Fibroblast of pulmonary artery (primary cell): ENCODE measurements around the gene PNLIPRP2.

ENCODE experiments used
- DNase-seq: peaks from one replicate; pipeline ENCODE4 v3.0.0-alpha.2; 2010; ENCODE audit warnings: low read depth
- H3K4me3 ChIP-seq: replicated peaks from 2 replicates; pipeline ENCODE4 v1.5.1; 2011; ENCODE audit warnings: low read depth, mild to moderate bottlenecking, control low read depth, low read length, moderate library complexity
- TF ChIP-seq, protein P1 (sequence below): IDR thresholded peaks from 2 replicates; pipeline ENCODE4 v1.5.1; 2011; ENCODE audit warnings: mild to moderate bottlenecking, control low read depth, low read length, inconsistent platforms; ENCODE audit errors: missing control alignments

Gene PNLIPRP2

GRCh38 chr10:116669832-116670644 lies 49.3 kb downstream of the PNLIPRP2 start:
- peak overlapping the region; percentile 24 for H3K4me3 ChIP-seq
- TF ChIP-seq, protein P1, sequence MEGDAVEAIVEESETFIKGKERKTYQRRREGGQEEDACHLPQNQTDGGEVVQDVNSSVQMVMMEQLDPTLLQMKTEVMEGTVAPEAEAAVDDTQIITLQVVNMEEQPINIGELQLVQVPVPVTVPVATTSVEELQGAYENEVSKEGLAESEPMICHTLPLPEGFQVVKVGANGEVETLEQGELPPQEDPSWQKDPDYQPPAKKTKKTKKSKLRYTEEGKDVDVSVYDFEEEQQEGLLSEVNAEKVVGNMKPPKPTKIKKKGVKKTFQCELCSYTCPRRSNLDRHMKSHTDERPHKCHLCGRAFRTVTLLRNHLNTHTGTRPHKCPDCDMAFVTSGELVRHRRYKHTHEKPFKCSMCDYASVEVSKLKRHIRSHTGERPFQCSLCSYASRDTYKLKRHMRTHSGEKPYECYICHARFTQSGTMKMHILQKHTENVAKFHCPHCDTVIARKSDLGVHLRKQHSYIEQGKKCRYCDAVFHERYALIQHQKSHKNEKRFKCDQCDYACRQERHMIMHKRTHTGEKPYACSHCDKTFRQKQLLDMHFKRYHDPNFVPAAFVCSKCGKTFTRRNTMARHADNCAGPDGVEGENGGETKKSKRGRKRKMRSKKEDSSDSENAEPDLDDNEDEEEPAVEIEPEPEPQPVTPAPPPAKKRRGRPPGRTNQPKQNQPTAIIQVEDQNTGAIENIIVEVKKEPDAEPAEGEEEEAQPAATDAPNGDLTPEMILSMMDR: no peak
- no peak for DNase-seq

DNA sequence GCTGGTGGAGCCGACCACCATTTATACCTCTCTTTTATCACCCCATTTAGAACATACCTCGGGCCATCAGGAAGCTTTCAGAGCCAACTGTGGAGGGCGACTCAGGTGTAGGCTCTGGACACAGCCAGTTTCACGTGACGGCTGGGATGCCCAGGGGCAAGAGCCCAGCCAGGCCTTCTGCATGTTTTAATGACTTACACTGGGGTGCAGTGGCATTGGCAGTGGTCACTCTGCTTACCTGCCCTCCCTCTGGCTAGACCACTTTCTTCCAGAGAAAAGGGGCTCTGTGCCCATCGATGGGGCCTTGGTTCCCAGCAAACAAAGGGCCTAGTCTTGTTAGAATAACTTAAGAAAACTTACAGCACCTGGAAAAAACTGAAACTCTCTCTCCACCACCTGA lies 50.0 kb downstream of the PNLIPRP2 start:
- TF ChIP-seq, protein P1: no peak
- no peak overlapping the region for H3K4me3 ChIP-seq
- DNase-seq: no peak

GRCh38 chr10:116671274-116671926 lies 50.6 kb downstream of the PNLIPRP2 start:
- TF ChIP-seq, protein P1: no peak
- H3K4me3 ChIP-seq: no peak overlapping the region
- DNase-seq: peak; percentile 39

GRCh38 chr10:116672891-116673290 lies 52.1 kb downstream of the PNLIPRP2 start:
- TF ChIP-seq, protein P1: no peak
- no peak overlapping the region for H3K4me3 ChIP-seq
- DNase-seq: no peak

DNA sequence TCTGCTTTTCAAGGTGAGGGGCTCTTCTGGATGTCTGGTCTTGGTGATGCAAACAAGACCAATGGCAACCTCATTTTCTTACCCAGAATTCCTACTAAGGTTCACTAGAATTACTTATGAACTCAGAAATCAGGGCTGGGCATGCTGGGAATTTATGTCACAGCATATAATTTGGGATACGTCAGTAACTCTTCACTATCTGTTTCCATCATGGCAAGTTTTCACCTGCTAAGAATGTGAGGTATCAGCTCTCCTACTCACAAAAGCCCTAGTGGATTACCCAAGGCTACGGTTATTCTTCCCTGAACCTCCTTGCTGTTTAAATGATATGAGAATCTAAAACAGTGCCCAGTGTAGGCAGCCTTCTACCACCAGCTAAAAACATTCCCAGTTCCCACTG lies 53.1 kb downstream of the PNLIPRP2 start:
- DNase-seq: no peak
- TF ChIP-seq, protein P1: no peak

GRCh38 chr10:116674901-116675423 lies 54.2 kb downstream of the PNLIPRP2 start:
- no peak overlapping the region for H3K4me3 ChIP-seq
- no peak for DNase-seq
- TF ChIP-seq, protein P1: no peak

More for the DNA sequence above, 53.1 kb downstream of the PNLIPRP2 start:
- no peak overlapping the region for H3K4me3 ChIP-seq
